GM13976 (cell line): Measurements from ENCODE around the gene OPRM1.
"Not testable (repeated sequence)": the region's sequence is repeated elsewhere in the genome, so short reads cannot be mapped to it uniquely, and the experiment has no call there.

Experiments used
- DNase-seq: peaks from one replicate; pipeline ENCODE4 v3.0.0; 2012; ENCODE audit warnings: low spot score
- CTCF ChIP-seq: IDR thresholded peaks from 2 replicates; pipeline ENCODE4 v1.5.1; 2012; ENCODE audit warnings: borderline replicate concordance, mild to moderate bottlenecking; ENCODE audit not compliant: insufficient read depth; ENCODE audit errors: extremely low read depth, missing control alignments, control extremely low read depth
- in situ Hi-C: fragments of 300-500 bp; cut with MboI; formaldehyde crosslinking; loops from one replicate; pipeline ENCODE4 v1.12.0; 2022; ENCODE audit warnings: low sequenced_read_pairs, mixed read lengths, inconsistent platforms; ENCODE audit not compliant: unreplicated experiment

Gene OPRM1

GRCh38 chr6:154234019-154234772, 195.2 kb downstream of the OPRM1 start:
- in situ Hi-C loops: no loop called here
- DNase-seq: peak; percentile 20
- TF ChIP-seq CTCF: no peak

GRCh38 chr6:154236646-154237301, 197.7 kb downstream of the OPRM1 start:
- in situ Hi-C loops: no loop called here
- TF ChIP-seq CTCF: no peak
- DNase-seq: no peak

GRCh38 chr6:154238831-154239230, 199.8 kb downstream of the OPRM1 start:
- no peak for TF ChIP-seq CTCF
- in situ Hi-C loops: no loop called here
- no peak for DNase-seq

- TF ChIP-seq CTCF: no peak
- in situ Hi-C loops: no loop called here
These were observed 200.4 kb downstream of the OPRM1 start for GRCh38 chr6:154239392-154239791.

GRCh38 chr6:154241061-154241460, 202.0 kb downstream of the OPRM1 start:
- in situ Hi-C loops: not testable (repeated sequence)

More at GRCh38 chr6:154239392-154239791, 200.4 kb downstream of the OPRM1 start:
- no peak for DNase-seq

GRCh38 chr6:154241581-154241980, 202.5 kb downstream of the OPRM1 start:
- no peak for DNase-seq
- in situ Hi-C loops: no loop called here
- TF ChIP-seq CTCF: no peak

More at GRCh38 chr6:154241061-154241460, 202.0 kb downstream of the OPRM1 start:
- DNase-seq: not testable (repeated sequence)
